HCT116 (cell line): ENCODE results near the gene SHH. TPM values are rescaled to one million over a fixed set of nuclear protein-coding genes. Genes with fewer than 3 reads are reported as not detected.

Experiments used
- ATAC-seq: fragments of 200-7000 bp; cut with Tn5 transposase; 2 replicates; pipeline ENCODE4 v1.9.1; 2020; ENCODE audit warnings: mild to moderate bottlenecking, moderate library complexity
- BruUV-seq: library from RNA; stranded (reverse); fragments of 400-500 nt; replicated peaks from 2 replicates; lab custom pipeline; 2021; lab: Mats Ljungman, UMichigan
- CTCF ChIA-PET: fragments of 300-600 bp; sonication (Branson Sonifier 250); formaldehyde crosslinking; loops from one replicate; lab custom pipeline; 2021; ENCODE audit warnings: antibody characterized with exemption; lab: Charles Lee
- POLR2A ChIA-PET: fragments of 300-600, 350-600 bp; sonication (Branson Sonifier 250); formaldehyde crosslinking; loops from one replicate; lab custom pipeline; 2021; ENCODE audit warnings: antibody characterized with exemption; lab: Charles Lee
- RAD21 ChIA-PET, 2 experiments: fragments of 300-600 bp; sonication (Branson Sonifier 250); formaldehyde crosslinking; loops; one replicate each; lab custom pipeline; 2023; ENCODE audit warnings: low total read pairs in 2 of 2; ENCODE audit not compliant: uncharacterized antibody in 2 of 2, unreplicated experiment in 2 of 2, low non-redundant PET in 1 of 2; lab: Charles Lee
- DNase-seq: peaks from one replicate; pipeline ENCODE4 v3.0.0-alpha.2; 2010; ENCODE audit warnings: low read depth, low spot score
- H2AFZ ChIP-seq: fragments of 200-600 bp; shearing (Covaris generic), sonication (generic); 2 replicates; pipeline ENCODE4 v1.6.1; 2017; ENCODE audit warnings: low read depth, mixed run types, mixed read lengths, antibody characterized with exemption, low read length; ENCODE audit not compliant: poor library complexity, severe bottlenecking
- H3K27ac ChIP-seq: 2 replicates; pipeline ENCODE4 v1.5.1; 2012; ENCODE audit warnings: low read depth, low read length
- H3K27me3 ChIP-seq: fragments of 200-600 bp; sonication (generic); 2 replicates; pipeline ENCODE4 v1.6.1; 2016; ENCODE audit warnings: mixed run types, low read length, mixed read lengths; ENCODE audit not compliant: insufficient read depth
- H3K36me3 ChIP-seq, 2 experiments: fragments of 200-500 bp in 1 of 2; fragments of 200-600 bp in 1 of 2; sonication (Bioruptor generic) in 1 of 2; sonication (generic) in 1 of 2; 2 replicates each; pipeline versions ENCODE4 v1.5.1 to v1.6.1; 2014 to 2016; ENCODE audit warnings: low read length in 2 of 2, inconsistent platforms in 1 of 2, mixed read lengths in 1 of 2, mixed run types in 1 of 2; ENCODE audit not compliant: insufficient read depth in 2 of 2, control insufficient read depth in 1 of 2
- H3K4me1 ChIP-seq, 2 experiments: fragments of 200-600 bp in 1 of 2; sonication (generic) in 1 of 2; 2 replicates each; pipeline versions ENCODE4 v1.5.1 to v1.6.1; 2012 to 2017; ENCODE audit warnings: low read length in 2 of 2, inconsistent platforms in 1 of 2, mild to moderate bottlenecking in 1 of 2, mixed read lengths in 1 of 2, mixed run types in 1 of 2, moderate library complexity in 1 of 2; ENCODE audit not compliant: insufficient read depth in 2 of 2, control insufficient read depth in 1 of 2
- H3K4me2 ChIP-seq: fragments of 200-600 bp; sonication (generic); 2 replicates; pipeline ENCODE4 v1.6.1; 2017; ENCODE audit warnings: mixed run types, low read length, mixed read lengths
- H3K4me3 ChIP-seq, 2 experiments: fragments of 200-600 bp in 1 of 2; sonication (generic) in 1 of 2; replicated peaks in 1 of 2; 2 replicates each; pipeline ENCODE4 v1.5.1; 2011 to 2016; ENCODE audit warnings: low read length in 2 of 2, control low read depth in 1 of 2, low read depth in 1 of 2, mild to moderate bottlenecking in 1 of 2, mixed read lengths in 1 of 2, mixed run types in 1 of 2
- H3K79me2 ChIP-seq: fragments of 200-600 bp; sonication (generic); 2 replicates; pipeline ENCODE4 v1.6.1; 2017; ENCODE audit warnings: mild to moderate bottlenecking, mixed run types, low read length, moderate library complexity, mixed read lengths; ENCODE audit not compliant: insufficient read depth
- H3K9ac ChIP-seq: fragments of 200-600 bp; sonication (generic); 2 replicates; pipeline ENCODE4 v1.6.1; 2016; ENCODE audit warnings: low read length, mixed read lengths
- H3K9me2 ChIP-seq: fragments of 200-600 bp; sonication (generic), shearing (Covaris generic); 2 replicates; pipeline ENCODE4 v1.6.1; 2017; ENCODE audit warnings: mixed run types, mild to moderate bottlenecking, moderate library complexity; ENCODE audit not compliant: insufficient read depth
- H3K9me3 ChIP-seq, 2 experiments: fragments of 200-500 bp in 1 of 2; fragments of 200-600 bp in 1 of 2; sonication (Bioruptor generic) in 1 of 2; sonication (generic) in 1 of 2; 2 replicates each; pipeline ENCODE4 v1.6.1; 2014 to 2017; ENCODE audit warnings: low read length in 2 of 2, mixed read lengths in 2 of 2, inconsistent platforms in 1 of 2, low read depth in 1 of 2, mild to moderate bottlenecking in 1 of 2, mixed run types in 1 of 2, moderate library complexity in 1 of 2; ENCODE audit not compliant: control insufficient read depth in 1 of 2, insufficient read depth in 1 of 2
- H4K20me1 ChIP-seq: fragments of 200-600 bp; sonication (generic), shearing (Covaris generic); 2 replicates; pipeline ENCODE4 v1.6.1; 2017; ENCODE audit warnings: mixed run types, mild to moderate bottlenecking, moderate library complexity; ENCODE audit not compliant: insufficient read depth
- ATF3 ChIP-seq: IDR thresholded peaks from 2 replicates; pipeline ENCODE4 v1.6.1; 2012
- CBX3 ChIP-seq: IDR thresholded peaks from 2 replicates; pipeline ENCODE4 v1.6.1; 2012; ENCODE audit warnings: low read depth
- CTCF ChIP-seq, 3 experiments: fragments of 200-600 bp in 1 of 3; sonication (generic) in 1 of 3; IDR thresholded peaks in 2 of 3; conservative IDR thresholded peaks in 1 of 3; 2 replicates each; pipeline ENCODE4 v1.5.1; 2012 to 2017; ENCODE audit warnings: low read depth in 2 of 3, low read length in 2 of 3, antibody characterized with exemption in 1 of 3, borderline replicate concordance in 1 of 3, control low read depth in 1 of 3, mild to moderate bottlenecking in 1 of 3, mixed read lengths in 1 of 3, mixed run types in 1 of 3, moderate library complexity in 1 of 3; ENCODE audit not compliant: insufficient read depth in 1 of 3
- POLR2A ChIP-seq: IDR thresholded peaks from 2 replicates; pipeline ENCODE4 v1.7.0; 2011; ENCODE audit warnings: borderline replicate concordance; ENCODE audit not compliant: insufficient read depth, insufficient read length; ENCODE audit errors: extremely low read depth
- POLR2AphosphoS5 ChIP-seq: IDR thresholded peaks from 2 replicates; pipeline ENCODE4 v1.6.1; 2011; ENCODE audit warnings: mild to moderate bottlenecking, low read depth, low read length, moderate library complexity
- YY1 ChIP-seq: IDR thresholded peaks from 2 replicates; pipeline ENCODE4 v1.6.1; 2011; ENCODE audit warnings: low read length, low read depth, moderate library complexity, mild to moderate bottlenecking; ENCODE audit not compliant: insufficient replicate concordance; ENCODE audit errors: extremely low read depth
- ZNF274 ChIP-seq: fragments of 200-500 bp; sonication (Bioruptor generic); IDR thresholded peaks from 2 replicates; pipeline ENCODE4 v1.6.1; 2014; ENCODE audit warnings: mild to moderate bottlenecking, low read depth, low read length, inconsistent platforms
- intact Hi-C: fragments of 100-400 bp; cut with micrococcal nuclease; formaldehyde crosslinking; loops from 2 replicates; pipeline ENCODE4 v1.10.0; 2022
- total RNA-seq: library from RNA; stranded (reverse); gene quantifications from one replicate; pipeline ENCODE4 v1.2.1, GENCODE V29; 2021; ENCODE audit not compliant: unreplicated experiment

Gene SHH
- total RNA-seq, 1 experiment from 2014 or later = 0.32 TPM

GRCh38 chr7:155850001-155850436, 37.8 kb upstream of the SHH start:
- ChIA-PET RAD21 (no interaction called here), POLR2A (no interaction called here), CTCF (no interaction called here)
- Histone ChIP-seq H3K9ac (no peak overlapping the region), H3K36me3 (no peaks in the 10 kb centered on the region), H3K4me2 (no peak overlapping the region), H3K4me3 (no peak overlapping the region), H3K27ac (no peak overlapping the region), H3K27me3 (no peaks in the 10 kb centered on the region), H3K4me1 (no peaks in the 10 kb centered on the region), H4K20me1 (no peaks in the 10 kb centered on the region), H2AFZ (no peak overlapping the region), H3K9me2 (no peaks in the 10 kb centered on the region), H3K9me3 (no peaks in the 10 kb centered on the region), H3K79me2 (no peaks in the 10 kb centered on the region)
- ATAC-seq = no peak
- intact Hi-C loops = no loop called here
- TF ChIP-seq ATF3 (no peak), CBX3 (no peak), YY1 (no peak), CTCF (IDR thresholded peaks at IDR 0.05 in 2 of 3, conservative IDR thresholded peaks at IDR 0.05 in 1 of 3; ENCODE audit: borderline replicate concordance in 1 of 3, insufficient read depth in 1 of 3, low read depth in 2 of 3, low read length in 2 of 3) (no peak), ZNF274 (no peak), POLR2AphosphoS5 (no peak), POLR2A (no peak)
- no TSS peak for BruUV-seq
- DNase-seq = no peak
